Neural cell (in vitro differentiated cells): ENCODE measurements around the gene TET2.

Experiments
- CTCF ChIP-seq: fragments of 450-650 bp; IDR thresholded peaks from 2 replicates; pipeline ENCODE4 v1.5.1; 2014; ENCODE audit warnings: antibody characterized with exemption, mild to moderate bottlenecking, moderate library complexity; ENCODE audit not compliant: poor library complexity, severe bottlenecking
- EP300 ChIP-seq: fragments of 450-650 bp; conservative IDR thresholded peaks from 2 replicates; pipeline ENCODE4 v1.6.1; 2014; ENCODE audit warnings: antibody characterized with exemption, mild to moderate bottlenecking, moderate library complexity; ENCODE audit not compliant: poor library complexity, severe bottlenecking
- EZH2 ChIP-seq: fragments of 200-600, 300-800 bp; shearing (Covaris generic), sonication (generic); IDR thresholded peaks from 2 replicates; pipeline ENCODE4 v1.6.1; 2014; ENCODE audit warnings: antibody characterized with exemption, low read length, borderline replicate concordance, mild to moderate bottlenecking; ENCODE audit not compliant: insufficient read depth, poor library complexity, severe bottlenecking
- POLR2AphosphoS5 ChIP-seq: IDR thresholded peaks from 2 replicates; pipeline ENCODE4 v1.6.1; 2012
- RAD21 ChIP-seq: fragments of 450-650 bp; conservative IDR thresholded peaks from 2 replicates; pipeline ENCODE4 v1.6.1; 2014; ENCODE audit warnings: antibody characterized with exemption, mild to moderate bottlenecking, moderate library complexity
- REST ChIP-seq: IDR thresholded peaks from 2 replicates; pipeline ENCODE4 v1.6.1; 2012; ENCODE audit warnings: borderline replicate concordance
- SMC3 ChIP-seq: fragments of 450-650 bp; conservative IDR thresholded peaks from 2 replicates; pipeline ENCODE4 v1.6.1; 2014; ENCODE audit warnings: antibody characterized with exemption, mild to moderate bottlenecking, moderate library complexity; ENCODE audit not compliant: poor library complexity
- TAF1 ChIP-seq: IDR thresholded peaks from 2 replicates; pipeline ENCODE4 v1.6.1; 2012; ENCODE audit warnings: low read depth

- TF ChIP-seq CTCF (no peak), SMC3 (no peak), RAD21 (no peak), EZH2 (no peak), REST (no peak), POLR2AphosphoS5 (no peak), EP300 (no peak), TAF1 (no peak)
Measured at GRCh38 chr4:105296672-105297071, 150.0 kb downstream of the TET2 start.
